ENCODE results near the gene RNU5B-1. TPM values are rescaled to one million over a fixed set of nuclear protein-coding genes. Genes with fewer than 3 reads are reported as not detected.

RNU5B-1 gene
- total RNA-seq, 3 donors from 2014 or later, result 15.9 to 32.0 TPM; not detected in 1

GRCh38 chr15:65333148-65333820 is 28.8 kb downstream of the RNU5B-1 start:
- TF ChIP-seq, protein P1, sequence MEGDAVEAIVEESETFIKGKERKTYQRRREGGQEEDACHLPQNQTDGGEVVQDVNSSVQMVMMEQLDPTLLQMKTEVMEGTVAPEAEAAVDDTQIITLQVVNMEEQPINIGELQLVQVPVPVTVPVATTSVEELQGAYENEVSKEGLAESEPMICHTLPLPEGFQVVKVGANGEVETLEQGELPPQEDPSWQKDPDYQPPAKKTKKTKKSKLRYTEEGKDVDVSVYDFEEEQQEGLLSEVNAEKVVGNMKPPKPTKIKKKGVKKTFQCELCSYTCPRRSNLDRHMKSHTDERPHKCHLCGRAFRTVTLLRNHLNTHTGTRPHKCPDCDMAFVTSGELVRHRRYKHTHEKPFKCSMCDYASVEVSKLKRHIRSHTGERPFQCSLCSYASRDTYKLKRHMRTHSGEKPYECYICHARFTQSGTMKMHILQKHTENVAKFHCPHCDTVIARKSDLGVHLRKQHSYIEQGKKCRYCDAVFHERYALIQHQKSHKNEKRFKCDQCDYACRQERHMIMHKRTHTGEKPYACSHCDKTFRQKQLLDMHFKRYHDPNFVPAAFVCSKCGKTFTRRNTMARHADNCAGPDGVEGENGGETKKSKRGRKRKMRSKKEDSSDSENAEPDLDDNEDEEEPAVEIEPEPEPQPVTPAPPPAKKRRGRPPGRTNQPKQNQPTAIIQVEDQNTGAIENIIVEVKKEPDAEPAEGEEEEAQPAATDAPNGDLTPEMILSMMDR (IDR thresholded peaks at IDR 0.05), result no peak
- intact Hi-C loops (cut with DNase I, micrococcal nuclease), result no loop called here
- Histone ChIP-seq H3K4me3 (no peak overlapping the region), H3K4me1 (ENCODE audit: low read depth) (peaks cover 4% of the 10 kb centered on the region), H3K9me3 (no peaks in the 10 kb centered on the region), H3K36me3 (ENCODE audit: low read depth) (no peaks in the 10 kb centered on the region)
- peak in 1 of 3 donors; percentile 25 for DNase-seq
- no peak for ATAC-seq

- intact Hi-C loops (cut with DNase I, micrococcal nuclease), result no loop called here
- TF ChIP-seq, protein P1 (IDR thresholded peaks at IDR 0.05), result no peak
- Histone ChIP-seq H3K4me3 (no peak overlapping the region), H3K36me3 (ENCODE audit: low read depth) (no peaks in the 10 kb centered on the region), H3K9me3 (no peaks in the 10 kb centered on the region), H3K4me1 (ENCODE audit: low read depth) (peaks cover 10% of the 10 kb centered on the region)
- no peak for ATAC-seq
- DNase-seq, result peak in 1 of 3 donors; percentile 9
Measured at GRCh38 chr15:65333856-65334255, 29.4 kb downstream of the RNU5B-1 start.

DNA sequence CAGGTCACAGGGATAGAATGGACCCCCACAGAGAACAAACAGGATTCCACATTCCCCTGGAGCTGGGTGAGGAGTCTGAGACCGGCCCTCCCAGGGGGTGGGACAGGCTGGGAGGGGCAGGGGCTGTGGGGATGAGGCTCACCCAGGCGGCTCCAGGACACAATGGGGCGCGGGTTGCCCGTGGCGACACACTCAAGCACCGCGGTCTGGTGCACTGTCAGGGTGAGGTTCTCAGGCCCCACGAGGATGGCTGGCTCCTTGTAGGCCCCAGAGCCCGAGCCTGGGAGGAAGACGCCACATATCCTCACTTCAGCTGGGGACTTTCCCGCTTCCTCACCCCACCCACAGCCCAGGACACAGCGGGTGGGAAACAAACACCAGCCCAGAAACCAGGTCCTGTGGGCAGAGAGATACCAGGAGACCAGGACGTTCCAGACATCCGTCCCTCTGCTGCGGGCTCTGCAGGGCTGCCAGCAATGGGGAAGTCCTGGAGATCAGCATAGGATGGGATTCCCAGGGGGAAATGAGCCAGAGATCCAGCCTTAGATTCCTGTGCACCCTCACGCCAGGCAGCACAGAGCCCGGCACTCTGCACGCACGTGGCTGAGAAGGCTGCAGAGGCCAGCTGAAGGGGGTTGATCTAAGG is 30.2 kb downstream of the RNU5B-1 start:
- intact Hi-C loops (cut with DNase I, micrococcal nuclease), result no loop called here
- Histone ChIP-seq H3K4me3 (no peak overlapping the region), H3K9me3 (no peaks in the 10 kb centered on the region), H3K36me3 (ENCODE audit: low read depth) (no peaks in the 10 kb centered on the region), H3K4me1 (ENCODE audit: low read depth) (peaks cover 15% of the 10 kb centered on the region)
- ATAC-seq (no peak), DNase-seq (no peak)
- TF ChIP-seq, protein P1 (IDR thresholded peaks at IDR 0.05), result no peak

GRCh38 chr15:65335278-65336055 is 31.0 kb downstream of the RNU5B-1 start:
- ATAC-seq (no peak), DNase-seq (no peak)
- peaks cover 20% of the 10 kb centered on the region for H3K4me1 ChIP-seq (ENCODE audit: low read depth)
- TF ChIP-seq, protein P1 (IDR thresholded peaks at IDR 0.05), result no peak
- no peaks in the 10 kb centered on the region for H3K36me3 ChIP-seq (ENCODE audit: low read depth)
- H3K9me3 ChIP-seq, result no peaks in the 10 kb centered on the region
- intact Hi-C loops (cut with DNase I, micrococcal nuclease), result no loop called here
- H3K4me3 ChIP-seq, result no peak overlapping the region

DNA sequence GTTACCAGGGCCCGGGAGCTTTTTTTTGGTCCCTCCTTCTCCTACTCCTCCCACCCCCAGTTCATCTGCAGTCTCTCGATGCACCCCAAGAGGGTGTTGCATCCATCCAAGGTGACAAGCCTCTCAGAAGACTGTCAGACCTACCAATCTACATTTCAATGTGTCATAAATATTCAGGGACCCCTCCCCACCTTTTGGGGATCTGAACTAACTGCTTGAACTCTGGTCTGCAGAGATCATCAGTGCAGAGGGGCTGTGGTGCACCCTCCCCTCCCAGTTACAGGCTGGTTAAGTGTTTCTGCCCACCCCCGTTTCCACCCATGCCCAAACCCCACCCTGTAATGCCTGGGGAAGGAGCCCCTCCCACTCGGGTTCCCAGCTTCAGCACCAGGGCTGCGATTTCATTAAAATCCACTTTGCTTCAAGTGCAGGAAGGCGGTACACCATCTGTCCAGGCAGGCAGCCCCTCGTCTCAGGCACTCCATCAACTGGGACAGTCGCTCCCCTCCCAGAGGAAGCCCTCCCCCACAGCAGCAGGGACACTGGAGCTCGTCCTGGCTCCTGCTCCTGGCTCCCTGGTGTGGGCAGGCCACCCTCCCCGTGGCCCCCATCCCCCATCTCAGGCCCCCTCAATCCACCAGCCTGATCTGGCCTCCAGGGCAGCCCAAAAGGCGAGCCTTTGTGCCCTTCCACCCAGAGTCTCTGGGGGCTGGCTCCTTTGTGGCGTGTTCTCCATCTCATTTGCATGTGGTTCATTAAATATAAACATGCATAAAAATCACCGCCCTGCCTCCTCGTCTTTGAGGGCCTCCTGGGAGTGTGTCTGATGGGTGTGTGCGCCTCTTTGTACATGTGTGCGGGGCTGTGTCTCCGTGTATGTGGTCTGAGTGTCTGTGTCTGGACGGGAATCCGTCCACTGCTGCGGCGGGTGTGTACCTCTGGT is 32.3 kb downstream of the RNU5B-1 start:
- Histone ChIP-seq H3K4me1 (ENCODE audit: low read depth) (peaks cover 20% of the 10 kb centered on the region), H3K36me3 (ENCODE audit: low read depth) (no peaks in the 10 kb centered on the region), H3K4me3 (no peak overlapping the region), H3K9me3 (no peaks in the 10 kb centered on the region)
- TF ChIP-seq, protein P1 (IDR thresholded peaks at IDR 0.05), result no peak
- DNase-seq (no peak), ATAC-seq (no peak)
- intact Hi-C loops (cut with DNase I, micrococcal nuclease), result no loop called here
